IgD-negative memory B cell (primary cell): Measurements from ENCODE around the gene HOXC6. TPM values are rescaled to one million over a fixed set of nuclear protein-coding genes. Genes with fewer than 3 reads are reported as not detected.

ENCODE experiments used
- H3K27ac Mint-ChIP-seq, 3 donors: one replicate each; pipeline ENCODE4 v1.8.0; 2020 to 2022; ENCODE audit warnings: mild to moderate bottlenecking in 3 of 3, mixed read lengths in 3 of 3, moderate library complexity in 1 of 3
- H3K27me3 Mint-ChIP-seq: one replicate; pipeline ENCODE4 v1.8.0; 2021; ENCODE audit warnings: mixed read lengths
- H3K36me3 Mint-ChIP-seq: one replicate; pipeline ENCODE4 v1.8.0; 2020; ENCODE audit warnings: mild to moderate bottlenecking, mixed read lengths
- H3K4me1 Mint-ChIP-seq, 3 donors: one replicate each; pipeline ENCODE4 v1.8.0; 2020 to 2022; ENCODE audit warnings: mixed read lengths in 3 of 3, mild to moderate bottlenecking in 1 of 3
- H3K4me3 Mint-ChIP-seq, 4 donors: one replicate each; pipeline ENCODE4 v1.8.0; 2020 to 2022; ENCODE audit warnings: mild to moderate bottlenecking in 4 of 4, mixed read lengths in 4 of 4, moderate library complexity in 3 of 4
- H3K9me3 Mint-ChIP-seq, 3 donors: one replicate each; pipeline ENCODE4 v1.8.0; 2020 to 2021; ENCODE audit warnings: mixed read lengths in 3 of 3, mild to moderate bottlenecking in 1 of 3
- polyA plus RNA-seq: library from polyadenylated mRNA; unstranded; fragments of 300-500 nt; fragmentation: Illumina TruSeq; gene quantifications from one replicate; pipeline ENCODE4 v1.2.3, GENCODE V29; 2021

HOXC6 gene
- polyA plus RNA-seq, 1 donor from 2014 or later, result not detected

DNA sequence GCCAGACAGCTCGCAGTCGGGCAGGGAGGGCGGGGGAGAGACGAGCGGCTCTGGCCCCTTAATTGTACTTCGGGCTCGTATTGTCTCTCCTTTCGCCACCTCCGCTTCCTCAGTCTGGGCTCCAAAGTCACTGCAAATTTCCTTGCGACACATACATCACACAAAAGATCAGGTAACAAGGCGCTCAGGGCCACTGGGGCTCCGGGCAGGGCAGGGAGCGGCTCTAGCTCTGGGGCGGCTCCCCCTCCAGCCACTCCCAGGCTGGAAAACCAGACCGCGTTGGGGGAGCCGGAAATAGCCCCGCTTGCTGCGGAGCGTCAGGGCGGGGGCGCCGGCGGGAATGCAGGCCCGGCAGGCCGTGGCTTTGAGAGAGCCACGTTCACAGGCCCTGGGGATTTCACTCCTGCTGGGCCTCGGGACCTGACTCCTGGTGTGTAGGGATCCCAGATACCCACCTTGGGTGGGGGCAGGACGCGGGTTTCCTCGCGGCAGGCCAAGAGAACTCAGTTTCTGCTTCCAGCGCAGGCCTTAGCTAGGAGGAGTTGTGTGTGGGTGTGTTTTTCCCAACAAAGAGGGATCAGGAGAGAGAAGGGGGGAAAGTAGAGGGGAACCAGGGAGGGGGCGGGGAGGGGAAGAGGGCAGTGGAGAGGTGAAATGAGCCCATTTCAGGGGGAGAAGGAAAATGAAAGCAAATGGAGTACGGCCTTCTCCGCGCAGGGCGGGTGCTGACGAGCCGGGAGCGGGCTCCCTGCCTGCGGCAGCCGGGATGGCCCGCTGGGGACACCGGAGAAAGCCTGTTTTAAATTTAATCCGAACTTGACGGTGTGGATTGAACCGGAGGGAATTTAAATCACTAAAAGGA lies 32.6 kb upstream of the HOXC6 start:
- Mint-ChIP-seq H3K4me3 (peak overlapping the region; percentile 72 to 88 (median 86)), H3K4me1 (peaks cover 7 to 21% (median 16%) of the 10 kb centered on the region in 3 donors), H3K27me3 (peaks cover 65% of the 10 kb centered on the region), H3K9me3 (peaks cover 0 to 6% (median 0%) of the 10 kb centered on the region in 3 donors), H3K27ac (peak overlapping the region in 2 of 3 donors; percentile 54 to 81), H3K36me3 (peaks cover 1% of the 10 kb centered on the region)

GRCh38 chr12:53996240-53997203 lies 31.7 kb upstream of the HOXC6 start:
- Mint-ChIP-seq H3K27me3 (peaks cover 64% of the 10 kb centered on the region), H3K4me1 (peaks cover 7 to 21% (median 16%) of the 10 kb centered on the region in 3 donors), H3K9me3 (peaks cover 0 to 6% (median 0%) of the 10 kb centered on the region in 3 donors), H3K27ac (peak overlapping the region; percentile 46 to 81 (median 54)), H3K4me3 (peak overlapping the region; percentile 72 to 88 (median 86)), H3K36me3 (peaks cover 1% of the 10 kb centered on the region)

DNA sequence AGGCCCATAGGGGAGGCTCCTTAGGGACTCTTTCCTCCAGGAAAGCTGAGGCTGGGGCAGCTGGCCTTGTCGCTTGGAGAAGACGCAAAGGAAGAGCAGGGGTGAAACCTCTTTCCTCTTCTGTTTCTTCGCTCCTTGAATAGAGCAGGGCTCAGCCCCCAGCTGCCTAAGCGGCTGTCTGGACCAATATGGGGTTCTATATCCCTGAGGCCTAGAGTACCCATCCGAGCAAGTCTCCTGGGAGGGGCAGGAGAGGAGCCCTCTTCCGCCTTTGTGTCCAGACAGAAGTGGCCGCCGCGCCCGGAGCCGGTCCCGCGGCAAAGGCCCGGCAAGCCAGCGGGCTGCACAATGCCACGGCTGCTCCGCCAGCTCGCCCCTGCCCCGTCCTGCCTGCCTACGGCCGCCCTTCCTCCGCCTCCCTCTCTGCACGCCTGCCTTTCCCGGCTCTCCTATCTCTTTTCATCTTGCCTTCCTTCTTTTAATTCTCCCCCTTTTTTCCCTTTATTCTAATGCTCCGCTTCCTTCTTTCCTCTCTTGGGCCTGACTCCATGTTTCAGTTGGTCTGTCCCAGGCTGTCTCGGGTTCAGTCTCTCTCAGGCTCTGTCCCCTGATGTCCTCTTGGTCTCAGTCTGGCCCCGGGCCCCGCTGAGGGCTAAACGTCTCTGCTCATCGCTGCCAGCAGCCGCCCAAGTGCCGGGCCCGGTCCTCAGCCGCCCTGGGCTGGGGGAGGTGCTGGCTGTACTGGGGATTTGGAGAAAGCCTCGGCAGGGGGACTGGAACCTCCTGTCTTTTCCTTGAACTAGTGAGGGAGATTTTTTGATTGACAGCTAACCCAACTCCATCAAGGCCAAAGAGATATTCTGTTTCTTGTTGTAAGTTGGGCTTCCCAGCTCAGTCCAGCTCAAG lies 30.8 kb upstream of the HOXC6 start:
- H3K4me3 Mint-ChIP-seq, result peak overlapping the region; percentile 18 to 88 (median 60)
- H3K4me1 Mint-ChIP-seq, result peaks cover 7 to 21% (median 16%) of the 10 kb centered on the region in 3 donors
- H3K36me3 Mint-ChIP-seq, result peaks cover 1% of the 10 kb centered on the region
- peaks cover 65% of the 10 kb centered on the region for H3K27me3 Mint-ChIP-seq
- peak overlapping the region in 2 of 3 donors; percentile 81 to 82 for H3K27ac Mint-ChIP-seq
- peaks cover 0 to 6% (median 0%) of the 10 kb centered on the region in 3 donors for H3K9me3 Mint-ChIP-seq

DNA sequence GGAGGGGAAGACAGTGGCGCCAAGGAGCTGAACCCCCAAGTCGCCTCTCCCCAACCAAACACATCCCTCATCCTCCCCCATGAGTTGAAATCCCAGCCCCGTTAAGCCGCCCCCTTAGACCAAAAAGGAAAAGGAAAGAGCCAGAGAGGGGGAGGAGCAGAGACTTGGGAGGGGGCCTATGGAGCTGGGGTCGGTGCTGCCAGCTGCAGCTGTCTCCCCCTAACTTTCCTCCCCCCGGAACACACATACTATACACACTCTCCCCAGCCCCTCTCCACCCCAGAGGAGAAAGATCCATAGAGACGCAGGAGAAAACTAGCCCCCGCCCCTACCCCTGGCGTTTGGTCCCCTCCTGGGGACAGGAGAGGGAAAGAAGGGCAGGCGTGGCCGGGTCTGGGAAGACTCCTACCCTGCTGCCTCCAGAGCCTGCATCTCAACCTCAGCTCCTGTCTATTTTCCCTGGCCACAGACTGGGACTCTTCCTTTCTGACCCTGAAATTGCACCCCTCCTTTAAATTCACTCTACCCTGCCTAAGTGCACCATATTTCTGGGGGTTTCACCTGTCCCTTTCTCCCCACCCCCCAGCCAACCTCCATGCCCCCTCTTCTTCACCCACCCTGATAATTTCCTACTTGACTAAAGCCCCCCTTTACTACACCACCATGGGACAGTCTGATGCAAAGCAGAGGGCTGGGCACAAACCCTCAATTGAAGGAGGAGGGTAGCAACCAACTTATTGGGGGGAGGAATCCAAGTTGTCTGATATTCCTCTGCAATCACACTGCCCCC lies 29.9 kb upstream of the HOXC6 start:
- H3K36me3 Mint-ChIP-seq, result peaks cover 1% of the 10 kb centered on the region
- H3K27me3 Mint-ChIP-seq, result peaks cover 69% of the 10 kb centered on the region
- H3K9me3 Mint-ChIP-seq, result peaks cover 0 to 6% (median 0%) of the 10 kb centered on the region in 3 donors
- H3K4me3 Mint-ChIP-seq, result peak overlapping the region; percentile 6 to 88 (median 20)
- H3K4me1 Mint-ChIP-seq, result peaks cover 7 to 20% (median 16%) of the 10 kb centered on the region in 3 donors
- peak overlapping the region; percentile 46 to 81 (median 62) for H3K27ac Mint-ChIP-seq

- Mint-ChIP-seq H3K4me3 (peak overlapping the region in 3 of 4 donors; percentile 6 to 88 (median 22)), H3K27me3 (peaks cover 69% of the 10 kb centered on the region), H3K9me3 (peaks cover 0 to 2% (median 0%) of the 10 kb centered on the region in 3 donors), H3K36me3 (peaks cover 1% of the 10 kb centered on the region), H3K27ac (peak overlapping the region; percentile 46 to 81 (median 62)), H3K4me1 (peaks cover 7 to 15% (median 14%) of the 10 kb centered on the region in 3 donors)
Observed at GRCh38 chr12:53998900-53999236, 29.4 kb upstream of the HOXC6 start.

DNA sequence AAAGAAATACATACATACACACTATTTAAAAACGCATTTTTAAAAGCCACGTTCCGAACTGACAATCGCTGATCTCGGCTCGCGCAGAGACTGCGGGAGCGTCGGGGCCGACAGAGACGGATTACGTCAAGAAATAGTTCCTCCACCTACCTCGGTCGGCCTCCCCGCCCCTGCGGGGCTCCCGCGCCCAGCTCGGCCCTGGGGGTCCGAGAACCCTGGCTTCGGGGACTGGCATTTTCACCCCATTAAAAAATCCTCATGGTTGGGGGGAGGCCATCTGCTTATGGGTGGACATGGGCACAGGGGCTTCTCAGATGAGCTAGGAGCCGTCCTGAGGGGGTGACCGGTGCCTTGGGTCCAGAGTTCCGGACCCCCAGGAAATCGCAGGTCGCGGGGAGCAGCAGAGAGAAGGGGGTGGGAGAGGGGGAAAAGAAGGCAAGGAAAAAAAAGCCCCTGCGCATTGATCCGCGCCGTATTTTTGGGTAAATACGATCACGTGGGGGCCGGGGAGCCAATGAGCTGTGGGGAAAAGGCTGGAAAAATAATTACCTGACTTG lies 28.6 kb upstream of the HOXC6 start:
- Mint-ChIP-seq H3K4me3 (peak overlapping the region in 3 of 4 donors; percentile 28 to 88 (median 52)), H3K9me3 (no peaks in the 10 kb centered on the region)

GRCh38 chr12:54000116-54001114 lies 27.8 kb upstream of the HOXC6 start, which contains the start of gene HOXC9:
Gene HOXC9 (plus strand): TSS chr12:54000161. CDS start chr12:54000189, 28 bp downstream.
- Mint-ChIP-seq H3K9me3 (no peaks in the 10 kb centered on the region), H3K27ac (peak within 1 kb of the TSS; percentile 59 to 81 (median 62)), H3K4me3 (peak within 1 kb of the TSS in 3 of 4 donors; percentile 28 to 88 (median 70)), H3K4me1 (peaks cover 3 to 6% (median 6%) of the 10 kb centered on the region in 3 donors), H3K36me3 (peaks cover 1% of the 10 kb centered on the region), H3K27me3 (peaks cover 66% of the 10 kb centered on the region)

More for the DNA sequence above, 28.6 kb upstream of the HOXC6 start:
- Mint-ChIP-seq H3K4me1 (peaks cover 3 to 13% (median 11%) of the 10 kb centered on the region in 3 donors), H3K27ac (peak overlapping the region; percentile 59 to 81 (median 62)), H3K36me3 (peaks cover 1% of the 10 kb centered on the region), H3K27me3 (peaks cover 69% of the 10 kb centered on the region)

GRCh38 chr12:54001283-54002187 lies 26.7 kb upstream of the HOXC6 start:
- Mint-ChIP-seq H3K27me3 (peaks cover 70% of the 10 kb centered on the region), H3K36me3 (peaks cover 1% of the 10 kb centered on the region), H3K27ac (peak overlapping the region; percentile 78 to 82 (median 81)), H3K9me3 (no peaks in the 10 kb centered on the region), H3K4me1 (peaks cover 5 to 14% (median 10%) of the 10 kb centered on the region in 3 donors), H3K4me3 (peak overlapping the region in 3 of 4 donors; percentile 51 to 66 (median 60))

DNA sequence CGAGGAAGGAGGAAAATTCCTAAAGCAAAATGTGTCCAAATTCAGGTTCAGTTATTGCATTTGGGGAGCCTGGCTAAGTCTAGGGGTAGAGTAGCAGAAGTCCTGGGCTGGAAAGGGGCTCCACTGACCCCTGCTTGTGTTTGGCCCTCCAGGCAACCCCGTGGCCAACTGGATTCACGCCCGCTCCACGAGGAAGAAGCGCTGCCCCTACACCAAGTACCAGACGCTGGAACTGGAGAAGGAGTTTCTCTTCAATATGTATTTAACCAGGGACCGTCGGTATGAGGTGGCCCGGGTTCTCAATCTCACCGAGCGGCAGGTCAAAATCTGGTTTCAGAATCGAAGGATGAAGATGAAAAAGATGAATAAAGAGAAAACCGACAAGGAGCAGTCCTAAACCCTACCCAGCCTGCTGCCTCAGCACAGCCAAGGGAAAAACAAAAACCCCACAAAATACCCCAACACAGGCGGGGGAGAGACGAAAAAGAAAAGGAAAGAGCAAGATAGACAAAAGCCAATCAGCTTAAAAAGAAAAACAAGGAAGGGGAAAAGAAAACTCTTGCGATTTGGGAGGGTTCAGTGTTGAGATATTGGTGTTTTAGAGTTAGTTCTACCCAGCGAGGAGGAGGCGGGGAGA lies 25.8 kb upstream of the HOXC6 start:
- Mint-ChIP-seq H3K36me3 (no peaks in the 10 kb centered on the region), H3K27ac (peak overlapping the region; percentile 60 to 82 (median 81)), H3K9me3 (no peaks in the 10 kb centered on the region), H3K4me1 (peaks cover 4 to 13% (median 7%) of the 10 kb centered on the region in 3 donors), H3K27me3 (peaks cover 74% of the 10 kb centered on the region), H3K4me3 (peak overlapping the region in 2 of 4 donors; percentile 66 to 76)

GRCh38 chr12:54002915-54003389 lies 25.3 kb upstream of the HOXC6 start:
- no peaks in the 10 kb centered on the region for H3K9me3 Mint-ChIP-seq
- H3K27ac Mint-ChIP-seq, result peak overlapping the region; percentile 35 to 81 (median 46)
- H3K27me3 Mint-ChIP-seq, result peaks cover 74% of the 10 kb centered on the region
- peak overlapping the region in 1 of 4 donors; percentile 66 for H3K4me3 Mint-ChIP-seq
- no peaks in the 10 kb centered on the region for H3K36me3 Mint-ChIP-seq
- peaks cover 4 to 16% (median 5%) of the 10 kb centered on the region in 3 donors for H3K4me1 Mint-ChIP-seq
